ENCODE measurements around the gene POLR2F.

POLR2F gene

GRCh38 chr22:37976547-37976946 lies 23.0 kb downstream of the POLR2F start:
- H3K4me3 ChIP-seq (ENCODE audit: low read depth, low read length): no peak overlapping the region
- TF ChIP-seq CTCF (IDR thresholded peaks at IDR 0.05; ENCODE audit: borderline replicate concordance, insufficient read depth, low read depth, low read length): no peak

GRCh38 chr22:37979782-37980181 lies 26.3 kb downstream of the POLR2F start:
- H3K4me3 ChIP-seq (ENCODE audit: low read depth, low read length): no peak overlapping the region
- no peak for TF ChIP-seq CTCF (IDR thresholded peaks at IDR 0.05; ENCODE audit: borderline replicate concordance, insufficient read depth, low read depth, low read length)

GRCh38 chr22:37981282-37982011 lies 27.9 kb downstream of the POLR2F start:
- TF ChIP-seq CTCF (IDR thresholded peaks at IDR 0.05; ENCODE audit: borderline replicate concordance, insufficient read depth, low read depth, low read length): no peak
- H3K4me3 ChIP-seq (ENCODE audit: low read depth, low read length): no peak overlapping the region

- TF ChIP-seq CTCF (IDR thresholded peaks at IDR 0.05; ENCODE audit: borderline replicate concordance, insufficient read depth, low read depth, low read length): no peak
- no peak overlapping the region for H3K4me3 ChIP-seq (ENCODE audit: low read depth, low read length)
Measured at GRCh38 chr22:37982151-37982785, 28.8 kb downstream of the POLR2F start.

- H3K4me3 ChIP-seq (ENCODE audit: low read depth, low read length): no peak overlapping the region
- peak; percentile 11; the same call in 1 of the 2 replicates for TF ChIP-seq CTCF (IDR thresholded peaks at IDR 0.05; ENCODE audit: borderline replicate concordance, insufficient read depth, low read depth, low read length)
Measured at GRCh38 chr22:37982938-37983859, 29.7 kb downstream of the POLR2F start.

GRCh38 chr22:37983860-37984791 lies 30.6 kb downstream of the POLR2F start, which contains the start of gene SOX10:
SOX10 (minus strand) TSS chr22:37984555; CDS start chr22:37983784, 771 bp downstream.
- TF ChIP-seq CTCF (IDR thresholded peaks at IDR 0.05; ENCODE audit: borderline replicate concordance, insufficient read depth, low read depth, low read length): no peak
- H3K4me3 ChIP-seq (ENCODE audit: low read depth, low read length): no peak within 1 kb of the TSS
